Limb (tissue), 2 donors: ENCODE measurements around the gene SLC17A8.
"Not testable (repeated sequence)": the region's sequence is repeated elsewhere in the genome, so short reads cannot be mapped to it uniquely, and the experiment has no call there.

Source experiments
- DNase-seq, 2 donors: peaks; one replicate each; pipeline ENCODE4 v3.0.0-alpha.2; 2016; ENCODE audit errors: extremely low spot score in 2 of 2

SLC17A8 gene

GRCh38 chr12:100426145-100426544 is 69.3 kb downstream of the SLC17A8 start:
- DNase-seq = no peak

GRCh38 chr12:100427078-100427477 is 70.2 kb downstream of the SLC17A8 start:
- DNase-seq = no peak

- not testable (repeated sequence) for DNase-seq
Observed at GRCh38 chr12:100430251-100430650, 73.4 kb downstream of the SLC17A8 start.

- DNase-seq = no peak
Observed at GRCh38 chr12:100433701-100434100, 76.8 kb downstream of the SLC17A8 start.

- no peak for DNase-seq
Observed at GRCh38 chr12:100434177-100434576, 77.3 kb downstream of the SLC17A8 start.

GRCh38 chr12:100435957-100436356 is 79.1 kb downstream of the SLC17A8 start:
- no peak for DNase-seq

- no peak for DNase-seq
Observed at GRCh38 chr12:100437038-100437841, 80.4 kb downstream of the SLC17A8 start.

GRCh38 chr12:100439797-100440196 is 82.9 kb downstream of the SLC17A8 start:
- DNase-seq = no peak

GRCh38 chr12:100442403-100442802 is 85.5 kb downstream of the SLC17A8 start:
- no peak for DNase-seq

GRCh38 chr12:100443434-100443833 is 86.6 kb downstream of the SLC17A8 start:
- DNase-seq = no peak

- DNase-seq = no peak
Observed at GRCh38 chr12:100445081-100445481, 88.2 kb downstream of the SLC17A8 start.

- no peak for DNase-seq
Observed at GRCh38 chr12:100447381-100447780, 90.5 kb downstream of the SLC17A8 start.

- DNase-seq = no peak
Observed at GRCh38 chr12:100448656-100449055, 91.8 kb downstream of the SLC17A8 start.

GRCh38 chr12:100450735-100451134 is 93.9 kb downstream of the SLC17A8 start:
- no peak for DNase-seq

GRCh38 chr12:100453951-100454350 is 97.1 kb downstream of the SLC17A8 start:
- DNase-seq = peak in 1 of 2 donors; percentile 6

GRCh38 chr12:100455896-100456295 is 99.0 kb downstream of the SLC17A8 start:
- no peak for DNase-seq

- no peak for DNase-seq
Observed at GRCh38 chr12:100458191-100458590, 101.3 kb downstream of the SLC17A8 start.

GRCh38 chr12:100460702-100461101 is 103.8 kb downstream of the SLC17A8 start:
- no peak for DNase-seq

- DNase-seq = no peak
Observed at GRCh38 chr12:100461330-100461973, 104.6 kb downstream of the SLC17A8 start.

- no peak for DNase-seq
Observed at GRCh38 chr12:100463661-100464060, 106.8 kb downstream of the SLC17A8 start.

- no peak for DNase-seq
Observed at GRCh38 chr12:100464529-100464928, 107.7 kb downstream of the SLC17A8 start.

- no peak for DNase-seq
Observed at GRCh38 chr12:100468126-100468525, 111.3 kb downstream of the SLC17A8 start.
